K562 (cell line): ENCODE measurements around the gene VILL. TPM values are rescaled to one million over a fixed set of nuclear protein-coding genes. Genes with fewer than 3 reads are reported as not detected.

ENCODE experiments used
- AFF4 ChIP-seq: sonication (generic); formaldehyde crosslinking; IDR thresholded peaks from 2 replicates; pipeline ENCODE4 v1.8.0; 2023; ENCODE audit warnings: mild to moderate bottlenecking, missing genetic modification reagents
- CBFA2T2 ChIP-seq: fragments of 450-650 bp; conservative IDR thresholded peaks from 2 replicates; pipeline ENCODE4 v1.6.1; 2017; ENCODE audit warnings: mild to moderate bottlenecking
- E2F1 ChIP-seq: sonication (generic); formaldehyde crosslinking; IDR thresholded peaks from 2 replicates; pipeline ENCODE4 v1.8.1; 2023; ENCODE audit warnings: mild to moderate bottlenecking, missing genetic modification reagents, moderate library complexity
- SP1 ChIP-seq: sonication (generic); formaldehyde crosslinking; IDR thresholded peaks from 2 replicates; pipeline ENCODE4 v1.8.1; 2022; ENCODE audit warnings: mild to moderate bottlenecking, missing genetic modification reagents
- SREBF2 ChIP-seq: sonication (generic); formaldehyde crosslinking; IDR thresholded peaks from 2 replicates; pipeline ENCODE4 v1.4.0; 2020; ENCODE audit warnings: mild to moderate bottlenecking, missing genetic modification reagents
- ZNF197 ChIP-seq: fragments of 200-800 bp; sonication (Bioruptor generic); IDR thresholded peaks from 2 replicates; pipeline ENCODE4 v1.6.1; 2016; ENCODE audit warnings: low read depth, missing genetic modification characterization, missing compliant biosample characterization
- ZNF212 ChIP-seq: fragments of 450-650 bp; formaldehyde crosslinking; IDR thresholded peaks from 2 replicates; pipeline ENCODE4 v1.4.0; 2020; ENCODE audit warnings: mild to moderate bottlenecking
- ZNF239 ChIP-seq: fragments of 250-450 bp; sonication (Bioruptor Pico); IDR thresholded peaks from 2 replicates; pipeline ENCODE4 v1.4.0; 2020; ENCODE audit warnings: mild to moderate bottlenecking
- ZNF445 ChIP-seq: fragments of 250-450 bp; sonication (Bioruptor Pico); IDR thresholded peaks from 2 replicates; pipeline ENCODE4 v1.4.0; 2020; ENCODE audit warnings: low read depth, mild to moderate bottlenecking, moderate library complexity
- ZNF699 ChIP-seq: fragments of 250-450 bp; sonication (Bioruptor Pico); IDR thresholded peaks from 2 replicates; pipeline ENCODE4 v1.8.0; 2021; ENCODE audit warnings: mild to moderate bottlenecking, moderate library complexity; ENCODE audit not compliant: insufficient replicate concordance
- ZNF740 ChIP-seq, 3 experiments: fragments of 200-800 bp in 1 of 3; sonication (Bioruptor generic) in 1 of 3; sonication (generic) in 1 of 3; formaldehyde crosslinking in 1 of 3; IDR thresholded peaks; 2 replicates each; pipeline versions ENCODE4 v1.6.1 to v1.8.0; 2016 to 2022; ENCODE audit warnings: mild to moderate bottlenecking in 2 of 3, missing compliant biosample characterization in 2 of 3, missing genetic modification characterization in 2 of 3, missing genetic modification reagents in 1 of 3
- ZNF785 ChIP-seq: fragments of 250-450 bp; sonication (Bioruptor Pico); IDR thresholded peaks from 2 replicates; pipeline ENCODE4 v1.4.0; 2020; ENCODE audit warnings: mild to moderate bottlenecking
- polyA plus RNA-seq, 8 experiments: library from polyadenylated mRNA; depleted of rRNA in 4 of 8; stranded (reverse) in 5 of 8; unstranded in 3 of 8; fragments of >200 nt; fragmentation: Nextera tagmentation in 2 of 8; fragmentation: Illumina TruSeq in 1 of 8; extraction: Ambion mirVana in 2 of 8; extraction: Trizol in 1 of 8; gene quantifications; 2 replicates each; pipeline versions ENCODE4 v1.2.1 to v1.2.3, GENCODE V29; 2011 to 2014; ENCODE audit warnings: inconsistent platforms in 1 of 8, missing spikeins in 1 of 8
- total RNA-seq, 7 experiments: library from RNA; depleted of rRNA in 6 of 7; stranded (reverse); fragments of >200 nt in 6 of 7; fragmentation: Illumina TruSeq in 2 of 7; extraction: Trizol in 2 of 7; gene quantifications; 2 replicates each; pipeline versions ENCODE4 v1.2.1 to v1.2.3, GENCODE V29; 2011 to 2021; ENCODE audit warnings: low replicate concordance in 1 of 7
- TF ChIP-seq, protein P1 (sequence below): sonication (generic); formaldehyde crosslinking; IDR thresholded peaks from 2 replicates; pipeline ENCODE4 v1.8.1; 2023; ENCODE audit warnings: mild to moderate bottlenecking, missing genetic modification reagents
- TF ChIP-seq, protein P2 (sequence below): fragments of 200-800 bp; sonication (Bioruptor generic); IDR thresholded peaks from 2 replicates; pipeline ENCODE4 v1.6.1; 2017; ENCODE audit warnings: missing genetic modification characterization, missing compliant biosample characterization

Gene VILL
- total and polyA plus RNA-seq, 9 of the 15 experiments (the other 6 are each of a cell fraction or from before 2014, with no cell fraction given) = 0.11 to 16.0 (median 8.8) TPM

GRCh38 chr3:37993820-37994638 is 3.4 kb downstream of the VILL start (continued):
- TF ChIP-seq AFF4 (CRISPR knock-in tag) (peak; percentile 92; the same call in 1 of the 2 replicates), SP1 (CRISPR knock-in tag) (peak; percentile 84), ZNF239 (CRISPR knock-in tag) (peak; percentile 38; the same call in 1 of the 2 replicates), ZNF740 (CRISPR knock-in tag; IDR thresholded peaks at IDR 0.05) (peak; percentile 70; the same call in 1 of the 2 replicates), ZNF740 (tag; IDR thresholded peaks at IDR 0.05) (peak in 1 of 2 experiments; percentile 36; a peak in 1 of 4 replicates), CBFA2T2 (peak; percentile 21; the same call in 1 of the 2 replicates), ZNF699 (no peak), ZNF445 (CRISPR knock-in tag) (no peak), ZNF212 (CRISPR knock-in tag) (0 out of 2 replicates have a peak, but pooled peaks have one; percentile 44), ZNF197 (CRISPR knock-in tag) (0 out of 2 replicates have a peak, but pooled peaks have one; percentile 65), ZNF785 (no peak), E2F1 (no peak), SREBF2 (CRISPR knock-in tag) (peak; percentile 19; the same call in 1 of the 2 replicates)
- TF ChIP-seq, protein P1, sequence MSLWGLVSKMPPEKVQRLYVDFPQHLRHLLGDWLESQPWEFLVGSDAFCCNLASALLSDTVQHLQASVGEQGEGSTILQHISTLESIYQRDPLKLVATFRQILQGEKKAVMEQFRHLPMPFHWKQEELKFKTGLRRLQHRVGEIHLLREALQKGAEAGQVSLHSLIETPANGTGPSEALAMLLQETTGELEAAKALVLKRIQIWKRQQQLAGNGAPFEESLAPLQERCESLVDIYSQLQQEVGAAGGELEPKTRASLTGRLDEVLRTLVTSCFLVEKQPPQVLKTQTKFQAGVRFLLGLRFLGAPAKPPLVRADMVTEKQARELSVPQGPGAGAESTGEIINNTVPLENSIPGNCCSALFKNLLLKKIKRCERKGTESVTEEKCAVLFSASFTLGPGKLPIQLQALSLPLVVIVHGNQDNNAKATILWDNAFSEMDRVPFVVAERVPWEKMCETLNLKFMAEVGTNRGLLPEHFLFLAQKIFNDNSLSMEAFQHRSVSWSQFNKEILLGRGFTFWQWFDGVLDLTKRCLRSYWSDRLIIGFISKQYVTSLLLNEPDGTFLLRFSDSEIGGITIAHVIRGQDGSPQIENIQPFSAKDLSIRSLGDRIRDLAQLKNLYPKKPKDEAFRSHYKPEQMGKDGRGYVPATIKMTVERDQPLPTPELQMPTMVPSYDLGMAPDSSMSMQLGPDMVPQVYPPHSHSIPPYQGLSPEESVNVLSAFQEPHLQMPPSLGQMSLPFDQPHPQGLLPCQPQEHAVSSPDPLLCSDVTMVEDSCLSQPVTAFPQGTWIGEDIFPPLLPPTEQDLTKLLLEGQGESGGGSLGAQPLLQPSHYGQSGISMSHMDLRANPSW (CRISPR knock-in tag) = no peak
- TF ChIP-seq, protein P2, sequence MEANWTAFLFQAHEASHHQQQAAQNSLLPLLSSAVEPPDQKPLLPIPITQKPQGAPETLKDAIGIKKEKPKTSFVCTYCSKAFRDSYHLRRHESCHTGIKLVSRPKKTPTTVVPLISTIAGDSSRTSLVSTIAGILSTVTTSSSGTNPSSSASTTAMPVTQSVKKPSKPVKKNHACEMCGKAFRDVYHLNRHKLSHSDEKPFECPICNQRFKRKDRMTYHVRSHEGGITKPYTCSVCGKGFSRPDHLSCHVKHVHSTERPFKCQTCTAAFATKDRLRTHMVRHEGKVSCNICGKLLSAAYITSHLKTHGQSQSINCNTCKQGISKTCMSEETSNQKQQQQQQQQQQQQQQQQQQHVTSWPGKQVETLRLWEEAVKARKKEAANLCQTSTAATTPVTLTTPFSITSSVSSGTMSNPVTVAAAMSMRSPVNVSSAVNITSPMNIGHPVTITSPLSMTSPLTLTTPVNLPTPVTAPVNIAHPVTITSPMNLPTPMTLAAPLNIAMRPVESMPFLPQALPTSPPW = peak; percentile 88
